ENCODE results near the gene RDH12. TPM values are rescaled to one million over a fixed set of nuclear protein-coding genes. Genes with fewer than 3 reads are reported as not detected.

Gene RDH12
- polyA plus RNA-seq, 1 experiment: not detected

DNA sequence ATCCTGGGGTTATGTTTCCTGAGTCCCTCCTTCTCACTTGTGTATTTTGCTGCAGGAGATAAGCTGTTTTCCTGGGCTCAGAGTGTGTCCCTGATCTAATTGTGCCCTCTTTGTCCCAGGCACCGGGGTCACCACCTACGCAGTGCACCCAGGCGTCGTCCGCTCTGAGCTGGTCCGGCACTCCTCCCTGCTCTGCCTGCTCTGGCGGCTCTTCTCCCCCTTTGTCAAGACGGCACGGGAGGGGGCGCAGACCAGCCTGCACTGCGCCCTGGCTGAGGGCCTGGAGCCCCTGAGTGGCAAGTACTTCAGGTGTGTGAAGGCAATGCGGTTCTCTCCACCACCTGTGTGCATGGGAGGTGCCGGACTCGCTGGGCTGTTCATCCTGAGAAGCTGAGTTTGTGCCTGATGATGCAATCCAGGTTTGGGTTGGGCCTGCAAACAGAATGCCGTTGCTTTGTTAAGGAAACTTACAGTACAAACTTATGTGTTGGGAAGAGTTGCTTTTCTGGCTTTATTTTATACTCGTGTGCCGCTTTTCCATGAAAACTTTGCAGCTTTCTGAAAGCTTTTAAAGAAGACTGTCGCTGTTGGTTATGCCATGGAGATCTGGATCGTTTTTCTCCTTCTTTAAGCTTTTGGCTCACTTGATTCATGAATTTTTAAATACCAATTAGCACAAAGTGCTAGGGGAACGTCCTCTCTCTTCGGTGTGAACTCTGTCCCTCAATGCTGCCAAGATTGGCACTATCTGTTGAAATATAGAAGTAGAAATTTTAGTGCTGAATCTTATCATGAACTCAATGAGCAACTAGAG is 27.6 kb downstream of the RDH12 start:
- TF ChIP-seq, protein P1, sequence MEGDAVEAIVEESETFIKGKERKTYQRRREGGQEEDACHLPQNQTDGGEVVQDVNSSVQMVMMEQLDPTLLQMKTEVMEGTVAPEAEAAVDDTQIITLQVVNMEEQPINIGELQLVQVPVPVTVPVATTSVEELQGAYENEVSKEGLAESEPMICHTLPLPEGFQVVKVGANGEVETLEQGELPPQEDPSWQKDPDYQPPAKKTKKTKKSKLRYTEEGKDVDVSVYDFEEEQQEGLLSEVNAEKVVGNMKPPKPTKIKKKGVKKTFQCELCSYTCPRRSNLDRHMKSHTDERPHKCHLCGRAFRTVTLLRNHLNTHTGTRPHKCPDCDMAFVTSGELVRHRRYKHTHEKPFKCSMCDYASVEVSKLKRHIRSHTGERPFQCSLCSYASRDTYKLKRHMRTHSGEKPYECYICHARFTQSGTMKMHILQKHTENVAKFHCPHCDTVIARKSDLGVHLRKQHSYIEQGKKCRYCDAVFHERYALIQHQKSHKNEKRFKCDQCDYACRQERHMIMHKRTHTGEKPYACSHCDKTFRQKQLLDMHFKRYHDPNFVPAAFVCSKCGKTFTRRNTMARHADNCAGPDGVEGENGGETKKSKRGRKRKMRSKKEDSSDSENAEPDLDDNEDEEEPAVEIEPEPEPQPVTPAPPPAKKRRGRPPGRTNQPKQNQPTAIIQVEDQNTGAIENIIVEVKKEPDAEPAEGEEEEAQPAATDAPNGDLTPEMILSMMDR (IDR thresholded peaks at IDR 0.05; ENCODE audit: low read depth, low read length): no peak
- H3K27ac ChIP-seq (ENCODE audit: low read depth, low read length): no peak overlapping the region
- H3K4me3 ChIP-seq (ENCODE audit: low read depth, low read length): no peak overlapping the region
- no peak for DNase-seq (ENCODE audit: low read depth, low spot score)
- H3K9me3 ChIP-seq (ENCODE audit: control insufficient read depth, insufficient read depth, low read length): peaks cover 4% of the 10 kb centered on the region
- CTCF ChIA-PET: interaction anchor here (0.9 kb wide), 1 partner anchor 110 kb away, joined by 3 read pairs; no protein-coding TSS in a partner anchor
- peaks cover 44% of the 10 kb centered on the region for H3K27me3 ChIP-seq (ENCODE audit: control insufficient read depth, insufficient read depth, low read length)
- POLR2A ChIA-PET: interaction anchor here (0.6 kb wide), 1 partner anchor 56 kb away, joined by 7 read pairs; no protein-coding TSS in a partner anchor

DNA sequence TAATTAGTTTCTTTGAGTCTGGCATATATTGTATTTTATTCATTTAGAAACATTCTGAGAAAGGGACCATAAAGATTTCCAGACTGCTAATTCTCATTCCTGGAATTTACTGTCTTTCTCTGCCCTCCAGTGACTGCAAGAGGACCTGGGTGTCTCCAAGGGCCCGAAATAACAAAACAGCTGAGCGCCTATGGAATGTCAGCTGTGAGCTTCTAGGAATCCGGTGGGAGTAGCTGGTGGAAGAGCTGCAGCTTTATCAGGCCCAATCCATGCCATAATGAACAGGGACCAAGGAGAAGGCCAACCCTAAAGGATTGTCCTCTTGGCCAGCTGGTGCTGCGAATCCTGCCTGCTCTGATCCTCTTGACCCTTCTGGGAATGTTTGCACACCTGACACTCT is 31.9 kb downstream of the RDH12 start:
- Histone ChIP-seq H3K27ac (ENCODE audit: low read depth, low read length) (no peak overlapping the region), H3K27me3 (ENCODE audit: control insufficient read depth, insufficient read depth, low read length) (peaks cover 14% of the 10 kb centered on the region), H3K9me3 (ENCODE audit: control insufficient read depth, insufficient read depth, low read length) (no peaks in the 10 kb centered on the region; the same call in 1 of the 2 replicates), H3K4me3 (ENCODE audit: low read depth, low read length) (no peak overlapping the region)
- CTCF ChIA-PET: no interaction called here
- POLR2A ChIA-PET: no interaction called here
- DNase-seq (ENCODE audit: low read depth, low spot score): no peak
- TF ChIP-seq, protein P1 (IDR thresholded peaks at IDR 0.05; ENCODE audit: low read depth, low read length): no peak

DNA sequence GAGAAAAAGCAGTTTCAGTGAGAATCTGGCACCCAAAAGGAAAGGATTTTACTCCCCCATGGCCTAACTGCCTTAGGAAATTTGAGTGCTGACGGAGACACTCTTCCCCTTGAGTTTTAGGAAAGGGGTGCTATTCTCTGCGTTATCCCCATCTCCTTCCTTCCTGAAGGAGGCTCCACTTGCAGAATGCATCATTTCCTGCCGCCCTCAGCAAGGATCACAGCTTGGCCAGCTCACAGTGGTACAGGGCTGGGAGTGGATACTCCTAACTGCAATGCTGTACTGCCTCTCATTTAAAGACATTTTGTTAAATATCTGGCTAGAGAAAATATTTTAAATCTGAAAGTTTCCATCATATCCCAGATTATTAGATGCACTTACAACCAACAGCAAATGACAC is 33.0 kb downstream of the RDH12 start:
- ChIA-PET CTCF (interaction anchor here (0.7 kb wide), 1 partner anchor 14 kb away, joined by 3 read pairs; no protein-coding TSS in a partner anchor), POLR2A (interaction anchor here (0.6 kb wide), 1 partner anchor 135 kb away, joined by 3 read pairs; no protein-coding TSS in a partner anchor)
- TF ChIP-seq, protein P1 (IDR thresholded peaks at IDR 0.05; ENCODE audit: low read depth, low read length): peak; percentile 31; the same call in 1 of the 2 replicates
- Histone ChIP-seq H3K27ac (ENCODE audit: low read depth, low read length) (peak overlapping the region; percentile 11), H3K9me3 (ENCODE audit: control insufficient read depth, insufficient read depth, low read length) (no peaks in the 10 kb centered on the region), H3K4me3 (ENCODE audit: low read depth, low read length) (no peak overlapping the region), H3K27me3 (ENCODE audit: control insufficient read depth, insufficient read depth, low read length) (peaks cover 4% of the 10 kb centered on the region)
- no peak for DNase-seq (ENCODE audit: low read depth, low spot score)

- Histone ChIP-seq H3K27me3 (ENCODE audit: control insufficient read depth, insufficient read depth, low read length) (no peaks in the 10 kb centered on the region), H3K27ac (ENCODE audit: low read depth, low read length) (peak overlapping the region; percentile 21), H3K4me3 (ENCODE audit: low read depth, low read length) (no peak overlapping the region), H3K9me3 (ENCODE audit: control insufficient read depth, insufficient read depth, low read length) (no peaks in the 10 kb centered on the region)
- DNase-seq (ENCODE audit: low read depth, low spot score): no peak
- ChIA-PET POLR2A (interaction anchor here (0.6 kb wide), 1 partner anchor 136 kb away, joined by 3 read pairs; no protein-coding TSS in a partner anchor), CTCF (interaction anchor here (0.7 kb wide), 1 partner anchor 15 kb away, joined by 3 read pairs; no protein-coding TSS in a partner anchor)
- TF ChIP-seq, protein P1 (IDR thresholded peaks at IDR 0.05; ENCODE audit: low read depth, low read length): no peak
Observed at GRCh38 chr14:67735336-67736147, 33.9 kb downstream of the RDH12 start.
